ENCODE results near the gene INPP5D.

GRCh38 chr2:233079473-233079877, 19.3 kb downstream of the INPP5D start:
- TF ChIP-seq RAD21 (IDR thresholded peaks at IDR 0.05) = no peak
- no peak for TF ChIP-seq CTCF (IDR thresholded peaks at IDR 0.05; ENCODE audit: low read depth, low read length, missing input control)
- no peak for TF ChIP-seq GABPA (IDR thresholded peaks at IDR 0.05 in 1 of 2, conservative IDR thresholded peaks at IDR 0.05 in 1 of 2)

Data from liver (tissue), 3 donors.